Dendritic cell treated with granulocyte-macrophage colony-stimulating factor and Interleukin-4, amounts not matched to agents 40 ng/mL and 50 ng/mL, for 4 days (primary cell): Measurements from ENCODE around the gene PPP6R2.

Experiments used
- H3K27ac Mint-ChIP-seq: one replicate; pipeline ENCODE4 v1.8.0; 2022; ENCODE audit warnings: mild to moderate bottlenecking, mixed read lengths
- H3K27me3 Mint-ChIP-seq: one replicate; pipeline ENCODE4 v1.8.0; 2022; ENCODE audit warnings: mild to moderate bottlenecking, mixed read lengths
- H3K36me3 Mint-ChIP-seq: one replicate; pipeline ENCODE4 v1.8.0; 2022; ENCODE audit warnings: low read depth, mixed read lengths
- H3K4me1 Mint-ChIP-seq: one replicate; pipeline ENCODE4 v1.8.0; 2022; ENCODE audit warnings: low read depth, mixed read lengths
- H3K4me3 Mint-ChIP-seq: one replicate; pipeline ENCODE4 v1.8.0; 2022; ENCODE audit warnings: mild to moderate bottlenecking, moderate library complexity, mixed read lengths
- H3K9me3 Mint-ChIP-seq: one replicate; pipeline ENCODE4 v1.8.0; 2022; ENCODE audit warnings: mixed read lengths
- intact Hi-C: fragments of 100-400 bp; cut with micrococcal nuclease; formaldehyde crosslinking; loops from one replicate; pipeline ENCODE4 v1.15.0; 2022

PPP6R2 gene

DNA sequence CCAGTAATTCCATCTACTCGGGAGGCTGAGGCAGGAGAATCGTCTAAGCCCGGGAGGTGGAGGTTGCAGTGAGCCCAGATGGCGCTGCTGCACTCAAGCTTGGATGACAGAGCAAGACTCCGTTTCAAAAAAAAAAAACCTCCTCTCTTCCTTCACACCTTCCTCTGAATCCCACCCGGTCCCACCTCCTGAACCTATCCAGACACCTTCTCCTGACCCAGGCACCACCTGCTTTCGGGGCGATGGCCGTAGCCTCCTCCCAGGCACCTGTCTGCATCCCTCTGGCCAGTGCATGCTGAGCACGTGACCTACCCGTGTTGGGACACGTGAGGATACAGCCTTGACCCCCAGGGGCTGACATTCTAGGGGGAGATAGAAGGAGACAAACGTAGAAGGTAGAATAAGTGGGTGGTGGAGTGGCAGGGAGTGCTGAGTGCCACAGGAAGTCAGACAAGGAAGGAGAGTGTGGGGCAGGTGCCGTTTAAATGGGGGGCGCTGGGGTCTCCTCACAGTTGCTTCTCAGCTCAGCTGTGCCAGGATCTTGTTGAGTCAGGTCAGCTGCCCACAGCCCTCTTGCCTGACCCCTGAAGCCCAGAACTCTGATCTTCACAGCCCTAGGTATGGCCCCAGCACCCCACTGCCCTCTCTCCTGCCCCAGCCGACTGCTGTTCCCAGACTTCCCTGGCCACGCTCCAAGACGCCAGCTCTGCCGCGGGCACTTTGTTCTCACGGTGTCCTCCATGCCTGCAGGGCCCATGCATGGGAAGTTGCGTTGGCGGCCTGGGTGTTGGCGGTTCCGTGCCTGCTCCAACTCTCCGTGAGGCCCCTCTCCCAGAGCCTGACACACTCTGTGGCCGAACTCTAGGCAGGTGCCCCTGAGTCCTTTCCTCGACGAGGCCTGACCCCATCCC is 142.3 kb downstream of the PPP6R2 start:
- Mint-ChIP-seq H3K4me1 (peaks cover 1% of the 10 kb centered on the region), H3K27ac (no peak overlapping the region), H3K4me3 (no peak overlapping the region), H3K9me3 (no peaks in the 10 kb centered on the region), H3K27me3 (peaks cover 66% of the 10 kb centered on the region), H3K36me3 (no peaks in the 10 kb centered on the region)
- intact Hi-C loops = no loop called here

DNA sequence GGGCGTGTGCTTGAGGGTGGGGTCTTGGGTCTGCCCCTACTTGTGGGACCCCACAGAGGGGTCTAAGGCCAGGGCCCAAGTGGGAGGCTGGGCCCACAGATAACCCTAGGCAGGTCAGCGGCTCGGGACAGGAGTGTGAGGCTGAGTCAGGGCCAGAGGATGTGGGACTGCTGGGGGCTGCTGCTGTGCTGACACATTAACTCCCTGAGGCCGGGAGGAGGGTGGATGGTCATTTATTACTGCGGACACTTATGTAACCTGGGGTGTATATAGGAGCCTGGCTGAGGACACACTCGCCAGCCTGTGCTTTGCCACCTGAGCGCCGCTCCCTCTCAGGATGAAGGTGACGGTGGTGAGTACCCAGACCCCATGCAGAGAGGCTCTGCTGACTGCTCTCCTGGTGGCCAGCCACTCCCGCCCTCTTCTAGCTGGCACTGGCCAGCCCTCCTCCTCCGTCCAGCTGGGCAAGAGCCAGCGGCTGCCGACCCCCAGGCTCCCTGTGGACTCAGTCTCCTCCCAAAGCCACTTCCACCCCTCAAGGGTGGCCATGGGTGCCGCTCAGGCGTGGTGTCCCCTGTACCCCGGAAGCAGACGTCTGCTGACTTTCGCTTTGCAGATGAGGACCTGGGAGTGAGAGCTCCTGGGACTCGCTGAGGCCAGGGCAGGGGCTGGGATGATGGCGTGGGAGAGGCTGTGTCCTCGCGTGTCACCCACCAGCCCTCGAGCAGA is 143.6 kb downstream of the PPP6R2 start, which contains the start of gene MIOX:
TSS of gene MIOX (plus strand) at position 299 of the 729 bp plus-strand sequence. CDS start at position 338, 39 bp downstream.
- intact Hi-C loops = no loop called here
- no peaks in the 10 kb centered on the region for H3K9me3 Mint-ChIP-seq
- peaks cover 63% of the 10 kb centered on the region for H3K27me3 Mint-ChIP-seq
- H3K4me1 Mint-ChIP-seq = peaks cover 9% of the 10 kb centered on the region
- H3K27ac Mint-ChIP-seq = no peak within 1 kb of the TSS
- no peaks in the 10 kb centered on the region for H3K36me3 Mint-ChIP-seq
- H3K4me3 Mint-ChIP-seq = no peak within 1 kb of the TSS

GRCh38 chr22:50487290-50488005 is 144.3 kb downstream of the PPP6R2 start:
- Mint-ChIP-seq H3K4me3 (no peak overlapping the region), H3K4me1 (peaks cover 9% of the 10 kb centered on the region), H3K9me3 (no peaks in the 10 kb centered on the region), H3K27ac (no peak overlapping the region), H3K36me3 (no peaks in the 10 kb centered on the region), H3K27me3 (peaks cover 57% of the 10 kb centered on the region)
- intact Hi-C loops = no loop called here

DNA sequence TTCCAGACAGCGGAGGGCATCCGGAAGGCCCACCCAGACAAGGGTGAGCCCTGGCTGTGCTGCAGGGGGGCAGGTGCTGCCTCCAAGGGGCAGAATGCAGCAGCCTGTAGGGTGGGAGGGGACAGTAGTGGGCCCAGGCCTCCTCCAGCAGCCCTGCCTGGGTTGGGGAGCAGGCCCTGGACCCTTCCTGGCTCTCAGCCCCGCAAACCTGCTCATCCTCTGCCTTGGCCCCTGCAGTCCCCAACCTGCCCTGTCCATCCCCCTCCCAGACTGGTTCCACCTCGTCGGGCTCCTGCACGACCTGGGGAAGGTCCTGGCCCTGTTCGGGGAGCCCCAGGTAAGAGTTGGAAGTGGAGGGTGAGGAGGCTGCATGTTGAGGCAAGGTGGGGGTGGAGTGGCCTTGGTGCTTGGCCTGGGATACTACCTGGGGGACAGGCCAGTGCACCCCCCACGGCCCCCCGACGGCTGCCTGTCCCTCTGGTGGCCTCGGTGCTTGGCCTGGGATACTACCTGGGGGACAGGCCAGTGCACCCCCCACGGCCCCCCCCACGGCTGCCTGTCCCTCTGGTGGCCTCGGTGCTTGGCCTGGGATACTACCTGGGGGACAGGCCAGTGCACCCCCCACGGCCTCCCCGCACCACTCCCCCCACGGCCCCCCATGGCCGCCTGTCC is 145.0 kb downstream of the PPP6R2 start:
- intact Hi-C loops = no loop called here
- no peak overlapping the region for H3K27ac Mint-ChIP-seq
- H3K9me3 Mint-ChIP-seq = no peaks in the 10 kb centered on the region
- peaks cover 51% of the 10 kb centered on the region for H3K27me3 Mint-ChIP-seq
- no peak overlapping the region for H3K4me3 Mint-ChIP-seq
- peaks cover 9% of the 10 kb centered on the region for H3K4me1 Mint-ChIP-seq
- no peaks in the 10 kb centered on the region for H3K36me3 Mint-ChIP-seq

DNA sequence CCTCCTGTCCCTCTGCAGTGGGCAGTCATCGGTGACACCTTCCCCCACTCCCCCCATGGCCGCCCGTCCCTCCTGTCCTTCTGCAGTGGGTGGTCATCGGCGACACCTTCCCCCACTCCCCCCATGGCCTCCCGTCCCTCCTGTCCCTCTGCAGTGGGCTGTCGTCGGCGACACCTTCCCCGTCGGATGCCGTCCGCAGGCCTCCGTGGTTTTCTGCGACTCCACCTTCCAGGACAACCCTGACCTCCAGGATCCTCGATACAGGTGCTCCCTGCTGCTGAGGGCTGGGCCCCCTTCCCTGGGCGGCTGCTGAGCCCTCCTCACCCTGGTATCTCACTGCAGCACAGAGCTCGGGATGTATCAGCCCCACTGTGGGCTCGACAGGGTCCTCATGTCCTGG is 145.8 kb downstream of the PPP6R2 start:
- intact Hi-C loops = no loop called here
- Mint-ChIP-seq H3K4me3 (no peak overlapping the region), H3K9me3 (no peaks in the 10 kb centered on the region), H3K36me3 (no peaks in the 10 kb centered on the region), H3K27me3 (peaks cover 45% of the 10 kb centered on the region), H3K27ac (no peak overlapping the region), H3K4me1 (peaks cover 9% of the 10 kb centered on the region)

DNA sequence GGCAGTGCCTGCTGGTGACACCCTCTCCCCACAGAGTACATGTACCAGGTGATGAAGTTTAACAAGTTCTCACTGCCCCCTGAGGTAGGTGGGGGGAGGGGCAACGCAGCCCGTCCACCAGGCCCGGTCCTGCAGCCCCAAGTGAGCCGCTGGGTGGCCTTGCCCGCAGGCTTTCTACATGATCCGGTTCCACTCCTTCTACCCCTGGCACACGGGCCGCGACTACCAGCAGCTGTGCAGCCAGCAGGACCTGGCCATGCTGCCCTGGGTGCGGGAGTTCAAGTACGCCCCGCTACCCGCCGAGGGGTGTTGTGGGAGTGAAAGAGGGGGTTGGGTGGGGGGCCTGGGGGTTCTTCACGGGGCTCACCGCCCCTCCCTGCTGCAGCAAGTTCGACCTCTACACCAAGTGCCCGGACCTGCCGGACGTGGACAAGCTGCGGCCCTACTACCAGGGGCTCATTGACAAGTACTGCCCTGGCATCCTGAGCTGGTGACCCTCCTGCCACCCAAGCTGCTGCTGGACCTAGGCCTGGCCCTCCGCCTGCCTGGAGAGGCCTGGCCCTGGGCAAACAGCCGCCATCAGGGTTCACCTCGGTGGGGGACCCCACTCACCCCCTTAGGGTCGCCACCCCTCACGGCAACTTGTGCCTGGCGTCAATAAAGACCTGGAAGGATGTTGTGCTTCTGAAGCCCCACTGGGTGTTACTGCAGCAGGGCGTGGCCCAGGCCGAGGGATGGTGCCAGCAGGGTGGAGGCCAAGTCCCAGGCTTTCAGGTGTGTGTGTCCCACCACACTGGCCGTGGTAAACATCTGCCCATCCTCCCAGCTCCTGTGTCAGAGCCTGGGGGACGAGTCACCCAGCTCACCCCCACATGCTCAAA is 146.5 kb downstream of the PPP6R2 start:
- Mint-ChIP-seq H3K36me3 (no peaks in the 10 kb centered on the region), H3K9me3 (no peaks in the 10 kb centered on the region), H3K4me3 (no peak overlapping the region), H3K27ac (no peak overlapping the region), H3K4me1 (peaks cover 9% of the 10 kb centered on the region), H3K27me3 (peaks cover 39% of the 10 kb centered on the region)
- intact Hi-C loops = no loop called here

DNA sequence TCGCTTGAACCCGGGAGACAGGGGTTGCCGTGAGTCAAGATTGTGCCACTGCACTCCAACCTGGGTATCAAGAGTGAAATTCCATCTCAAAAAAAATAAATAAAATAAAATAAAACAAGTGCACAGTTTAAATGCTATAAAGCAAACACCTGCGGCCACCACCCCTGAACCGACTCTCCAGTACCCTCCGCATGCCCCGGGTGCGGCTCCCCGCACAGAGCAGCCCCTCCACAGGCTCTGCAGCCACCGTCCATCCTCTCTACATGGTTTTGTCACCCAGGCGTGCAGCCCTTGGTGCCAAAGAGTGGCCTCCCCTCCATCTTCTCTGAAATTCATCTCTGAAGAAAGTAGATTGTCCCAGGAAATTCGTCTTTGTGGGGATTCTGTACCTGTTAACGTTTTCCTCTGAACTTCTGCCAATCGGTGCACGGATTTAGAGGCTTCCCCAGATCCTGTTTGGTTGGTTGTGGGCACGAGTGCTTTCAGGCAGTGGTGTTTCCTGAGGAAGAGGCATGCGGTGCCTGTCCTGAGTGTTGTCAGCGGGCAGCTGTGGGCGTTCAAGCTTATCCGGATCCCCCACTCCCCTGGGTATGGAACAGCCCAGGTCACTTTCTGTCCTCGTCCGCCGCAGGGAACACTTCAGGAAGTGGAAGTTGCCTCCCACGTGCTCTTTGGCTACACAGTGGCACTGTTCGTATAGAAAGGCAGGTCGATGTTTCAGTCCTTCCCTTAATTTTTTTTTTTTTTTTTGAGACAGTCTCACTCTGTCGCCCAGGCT is 147.6 kb downstream of the PPP6R2 start:
- Mint-ChIP-seq H3K4me3 (peak overlapping the region; percentile 28), H3K36me3 (no peaks in the 10 kb centered on the region), H3K27ac (peak overlapping the region; percentile 51), H3K27me3 (peaks cover 34% of the 10 kb centered on the region), H3K4me1 (peaks cover 9% of the 10 kb centered on the region), H3K9me3 (no peaks in the 10 kb centered on the region)
- intact Hi-C loops = no loop called here
